ENCODE measurements around the gene UBAC1. TPM values are rescaled to one million over a fixed set of nuclear protein-coding genes. Genes with fewer than 3 reads are reported as not detected.
"Not testable (repeated sequence)": the region's sequence is repeated elsewhere in the genome, so short reads cannot be mapped to it uniquely, and the experiment has no call there.

The UBAC1 gene
- total RNA-seq, 1 donor from 2014 or later = 25.5 TPM

DNA sequence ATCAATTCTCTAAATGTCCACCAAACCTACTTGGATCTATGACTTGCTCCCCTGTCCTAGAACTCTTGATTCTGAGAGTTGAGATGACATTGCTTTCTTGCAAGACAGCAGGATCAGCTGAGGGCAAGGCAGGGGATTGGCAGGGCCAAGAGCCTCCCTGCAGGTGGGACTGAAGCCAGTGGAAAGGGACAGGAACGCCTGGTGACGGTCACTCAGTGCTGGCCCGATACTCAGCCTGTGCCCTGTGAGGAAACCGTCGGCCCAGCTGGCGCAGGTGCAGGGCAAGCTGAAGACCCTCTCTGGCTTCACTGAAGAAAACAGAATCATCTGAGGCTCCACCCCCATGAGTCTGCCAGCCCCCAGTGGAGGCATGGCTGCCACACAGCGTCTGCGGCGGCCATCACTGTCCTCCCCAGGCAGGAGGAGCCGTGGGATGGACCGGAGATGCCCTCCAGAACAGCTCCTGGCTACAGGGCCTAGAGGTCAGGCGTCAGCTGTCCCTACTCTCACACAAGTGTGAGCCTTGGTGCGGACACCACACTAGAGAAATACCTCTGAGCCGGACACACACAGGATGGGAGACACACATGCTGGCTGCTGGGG is 14.7 kb downstream of the UBAC1 start:
- Mint-ChIP-seq H3K4me1 (peaks cover 2% of the 10 kb centered on the region), H3K4me3 (no peak overlapping the region), H3K27ac (no peak overlapping the region), H3K36me3 (ENCODE audit: low read depth) (peaks cover 75% of the 10 kb centered on the region), H3K27me3 (no peaks in the 10 kb centered on the region), H3K9me3 (no peaks in the 10 kb centered on the region)
- POLR2A ChIA-PET = no interaction called here
- DNase-seq = no peak
- intact Hi-C loops (cut with micrococcal nuclease) = no loop called here
- ATAC-seq (ENCODE audit: low read depth) = no peak
- TF ChIP-seq, protein P1, sequence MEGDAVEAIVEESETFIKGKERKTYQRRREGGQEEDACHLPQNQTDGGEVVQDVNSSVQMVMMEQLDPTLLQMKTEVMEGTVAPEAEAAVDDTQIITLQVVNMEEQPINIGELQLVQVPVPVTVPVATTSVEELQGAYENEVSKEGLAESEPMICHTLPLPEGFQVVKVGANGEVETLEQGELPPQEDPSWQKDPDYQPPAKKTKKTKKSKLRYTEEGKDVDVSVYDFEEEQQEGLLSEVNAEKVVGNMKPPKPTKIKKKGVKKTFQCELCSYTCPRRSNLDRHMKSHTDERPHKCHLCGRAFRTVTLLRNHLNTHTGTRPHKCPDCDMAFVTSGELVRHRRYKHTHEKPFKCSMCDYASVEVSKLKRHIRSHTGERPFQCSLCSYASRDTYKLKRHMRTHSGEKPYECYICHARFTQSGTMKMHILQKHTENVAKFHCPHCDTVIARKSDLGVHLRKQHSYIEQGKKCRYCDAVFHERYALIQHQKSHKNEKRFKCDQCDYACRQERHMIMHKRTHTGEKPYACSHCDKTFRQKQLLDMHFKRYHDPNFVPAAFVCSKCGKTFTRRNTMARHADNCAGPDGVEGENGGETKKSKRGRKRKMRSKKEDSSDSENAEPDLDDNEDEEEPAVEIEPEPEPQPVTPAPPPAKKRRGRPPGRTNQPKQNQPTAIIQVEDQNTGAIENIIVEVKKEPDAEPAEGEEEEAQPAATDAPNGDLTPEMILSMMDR (IDR thresholded peaks at IDR 0.05) = no peak
- CTCF ChIA-PET = no interaction called here

- Mint-ChIP-seq H3K27ac (no peak overlapping the region), H3K4me3 (no peak overlapping the region), H3K4me1 (peaks cover 2% of the 10 kb centered on the region), H3K9me3 (no peaks in the 10 kb centered on the region), H3K36me3 (ENCODE audit: low read depth) (peaks cover 75% of the 10 kb centered on the region), H3K27me3 (no peaks in the 10 kb centered on the region)
- ChIA-PET POLR2A (no interaction called here), CTCF (no interaction called here)
- TF ChIP-seq, protein P1 (IDR thresholded peaks at IDR 0.05) = no peak
- DNase-seq = no peak
- no peak for ATAC-seq (ENCODE audit: low read depth)
- intact Hi-C loops (cut with micrococcal nuclease) = no loop called here
Observed at GRCh38 chr9:135945969-135946368, 15.2 kb downstream of the UBAC1 start.

DNA sequence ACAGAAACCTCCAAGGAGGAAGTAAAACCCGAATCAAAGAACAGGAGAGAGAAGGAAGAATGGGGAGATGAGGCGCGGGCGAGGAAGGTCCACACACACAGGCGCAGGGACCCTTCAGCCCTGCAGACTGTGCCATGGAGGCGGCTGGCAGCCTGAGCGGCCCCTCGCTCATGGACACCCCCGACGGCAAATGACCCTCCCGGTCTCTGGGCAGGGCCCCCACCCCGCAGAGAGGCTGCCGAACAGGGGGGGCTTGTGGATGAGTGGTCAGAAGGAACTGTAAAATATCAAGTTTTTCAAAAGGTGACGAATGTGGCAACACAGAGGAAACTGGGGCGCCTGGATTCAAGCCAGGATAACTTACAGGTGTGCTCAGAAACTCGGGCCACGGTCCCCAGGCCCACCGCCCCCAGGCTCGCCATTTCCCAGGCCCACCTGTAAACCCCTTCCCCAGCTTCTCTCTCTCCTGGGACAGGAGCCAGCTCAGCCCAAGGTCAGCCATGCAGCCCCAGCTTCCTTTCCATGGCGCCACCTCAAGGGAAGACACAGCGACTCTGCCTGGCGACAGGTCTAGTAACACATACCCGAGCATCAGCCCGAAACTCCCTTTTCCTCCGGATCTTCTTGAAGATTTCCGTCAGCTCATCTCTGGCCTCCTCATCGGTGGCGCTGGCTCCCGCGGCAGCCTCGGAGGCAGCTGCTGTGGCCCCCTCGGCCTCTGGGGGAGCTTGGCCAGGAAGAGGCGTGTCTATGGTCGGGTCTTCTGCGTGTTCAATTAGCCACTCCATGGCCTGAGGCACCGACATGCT is 16.5 kb downstream of the UBAC1 start:
- intact Hi-C loops (cut with micrococcal nuclease) = no loop called here
- CTCF ChIA-PET = no interaction called here
- peaks cover 77% of the 10 kb centered on the region for H3K36me3 Mint-ChIP-seq (ENCODE audit: low read depth)

DNA sequence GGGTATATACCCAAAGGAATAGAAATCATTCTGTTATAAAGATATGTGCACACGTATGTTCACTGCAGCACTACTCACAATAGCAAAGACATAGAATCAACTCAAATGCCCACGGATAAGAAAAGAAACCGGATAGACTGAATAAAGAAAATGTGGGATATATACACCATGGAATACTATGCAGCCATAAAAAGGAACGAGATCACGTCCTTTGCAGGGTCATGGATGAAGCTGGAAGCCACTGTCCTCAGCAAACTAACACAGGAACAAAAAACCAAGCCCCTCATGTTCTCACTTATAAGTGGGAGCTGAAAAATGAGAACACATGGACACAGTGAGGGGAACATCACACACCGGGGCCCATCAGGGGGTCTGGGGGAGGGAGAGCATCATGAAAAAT is 17.6 kb downstream of the UBAC1 start:
- DNase-seq; H3K9me3 Mint-ChIP-seq; H3K4me3 Mint-ChIP-seq; CTCF ChIA-PET; H3K27ac Mint-ChIP-seq; POLR2A ChIA-PET; H3K4me1 Mint-ChIP-seq; H3K27me3 Mint-ChIP-seq; ATAC-seq (ENCODE audit: low read depth); intact Hi-C loops (cut with micrococcal nuclease): not testable (repeated sequence)
- peaks cover 76% of the 10 kb centered on the region for H3K36me3 Mint-ChIP-seq (ENCODE audit: low read depth)

More for the DNA sequence above, 16.5 kb downstream of the UBAC1 start:
- Mint-ChIP-seq H3K4me3 (no peak overlapping the region), H3K27ac (no peak overlapping the region), H3K27me3 (no peaks in the 10 kb centered on the region), H3K9me3 (no peaks in the 10 kb centered on the region), H3K4me1 (peaks cover 2% of the 10 kb centered on the region)
- ATAC-seq (ENCODE audit: low read depth) (no peak), DNase-seq (no peak)
- POLR2A ChIA-PET = no interaction called here
- TF ChIP-seq, protein P1 (IDR thresholded peaks at IDR 0.05) = no peak

DNA sequence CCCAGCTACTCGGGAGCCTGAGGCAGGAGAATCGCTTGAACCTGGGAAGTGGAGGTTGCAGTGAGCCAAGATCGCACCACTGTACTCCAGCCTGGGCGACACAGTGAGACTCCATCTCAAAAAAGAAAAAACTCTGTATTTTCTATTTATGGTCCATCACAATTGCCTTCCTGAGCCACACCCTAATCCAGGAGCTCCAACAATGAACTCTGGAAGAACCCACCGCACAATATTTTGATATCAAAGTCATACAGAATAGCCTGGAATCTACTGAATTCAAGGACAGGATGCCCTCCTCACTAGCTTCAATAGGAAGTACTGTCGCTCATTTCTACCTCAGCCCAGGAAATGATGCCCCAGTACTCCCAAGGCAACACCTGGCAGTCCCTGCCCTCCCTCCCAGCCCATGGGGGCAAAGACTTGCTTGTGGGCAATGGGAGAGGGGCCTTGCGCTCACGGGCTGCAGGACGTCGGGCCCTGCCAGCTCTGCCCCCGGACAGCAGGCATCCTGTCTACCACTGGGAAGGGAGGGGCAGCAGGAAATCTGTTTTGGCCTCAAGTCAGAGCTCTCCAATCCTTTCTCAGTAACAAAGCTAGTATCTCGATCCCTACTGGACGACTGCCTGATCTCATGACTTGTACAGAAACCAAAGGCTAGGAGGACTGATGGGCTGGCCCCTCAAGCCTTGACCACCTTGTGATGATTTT is 19.7 kb downstream of the UBAC1 start:
- Mint-ChIP-seq H3K36me3 (ENCODE audit: low read depth) (peaks cover 80% of the 10 kb centered on the region), H3K4me1 (peaks cover 2% of the 10 kb centered on the region), H3K27ac (no peak overlapping the region), H3K27me3 (no peaks in the 10 kb centered on the region), H3K4me3 (no peak overlapping the region), H3K9me3 (no peaks in the 10 kb centered on the region)
- no peak for DNase-seq
- intact Hi-C loops (cut with micrococcal nuclease) = no loop called here
- TF ChIP-seq, protein P1 (IDR thresholded peaks at IDR 0.05) = no peak
- ChIA-PET CTCF (no interaction called here), POLR2A (no interaction called here)
- no peak for ATAC-seq (ENCODE audit: low read depth)
